HG03432 (cell line): ENCODE data around the gene TSPAN13.
A peak's percentile ranks its signal among the peaks of the same experiment; 100 is the strongest.

Experiments used
- ATAC-seq: cut with Tn5 transposase; IDR thresholded peaks from one replicate; pipeline ENCODE4 v1.9.1; 2021; ENCODE audit warnings: mild to moderate bottlenecking, moderate library complexity; ENCODE audit not compliant: unreplicated experiment

TSPAN13 gene

DNA sequence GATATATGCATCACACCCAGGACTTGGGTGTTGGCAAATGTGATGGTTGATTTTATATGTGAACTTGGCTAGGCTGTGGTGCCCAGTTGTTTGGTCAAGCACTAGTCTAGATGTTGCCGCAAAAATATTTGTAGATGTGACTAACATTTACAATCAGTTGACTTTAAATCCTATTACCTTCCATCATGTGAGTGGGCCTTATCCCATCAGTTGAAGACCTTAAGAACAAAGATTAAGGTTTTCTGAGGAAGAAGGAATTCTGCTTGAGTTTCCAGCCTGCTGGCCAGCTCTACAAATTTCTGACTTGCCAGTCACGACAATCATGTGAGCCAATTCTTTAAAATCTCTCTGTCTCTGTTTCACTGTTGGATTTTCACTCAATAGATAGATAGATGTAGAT, 20.3 kb downstream of the TSPAN13 start:
- no peak for ATAC-seq

DNA sequence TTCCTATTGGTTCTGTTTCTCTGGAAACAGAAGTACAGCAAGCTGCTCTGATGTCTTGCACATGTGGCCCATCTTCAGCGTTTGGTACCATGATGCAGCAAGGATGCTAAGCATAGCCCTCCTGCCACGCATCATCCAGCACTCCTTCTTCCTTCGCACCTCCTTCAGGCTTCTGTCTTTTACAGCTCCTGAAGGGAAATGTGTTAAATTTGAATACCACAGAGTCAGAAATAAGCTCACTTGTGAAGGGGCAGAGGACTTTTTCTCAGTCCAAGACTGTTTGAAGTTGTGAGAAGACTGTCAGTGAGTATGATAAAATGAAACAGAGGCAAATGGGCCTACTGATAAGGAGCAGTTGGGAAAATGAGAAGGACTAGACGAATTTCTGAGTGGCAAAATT, 20.7 kb downstream of the TSPAN13 start:
- ATAC-seq = no peak

GRCh38 chr7:16774986-16775385, 21.4 kb downstream of the TSPAN13 start:
- ATAC-seq = no peak

DNA sequence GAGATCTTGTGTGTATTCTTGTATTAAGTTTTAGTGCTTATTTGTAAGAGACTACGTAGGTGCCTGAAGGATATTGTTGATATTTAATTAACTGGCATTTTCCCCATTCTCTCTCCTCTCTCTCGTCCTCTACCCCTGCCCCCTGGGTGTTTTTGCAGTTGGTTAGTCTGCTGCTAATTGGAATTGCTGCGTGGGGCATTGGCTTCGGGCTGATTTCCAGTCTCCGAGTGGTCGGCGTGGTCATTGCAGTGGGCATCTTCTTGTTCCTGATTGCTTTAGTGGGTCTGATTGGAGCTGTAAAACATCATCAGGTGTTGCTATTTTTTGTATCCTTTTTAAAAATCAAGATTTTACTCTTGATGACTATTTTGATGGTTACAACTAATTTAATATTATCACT, 22.5 kb downstream of the TSPAN13 start:
- no peak for ATAC-seq

- no peak for ATAC-seq
These were observed 24.9 kb downstream of the TSPAN13 start for GRCh38 chr7:16778476-16778875.

DNA sequence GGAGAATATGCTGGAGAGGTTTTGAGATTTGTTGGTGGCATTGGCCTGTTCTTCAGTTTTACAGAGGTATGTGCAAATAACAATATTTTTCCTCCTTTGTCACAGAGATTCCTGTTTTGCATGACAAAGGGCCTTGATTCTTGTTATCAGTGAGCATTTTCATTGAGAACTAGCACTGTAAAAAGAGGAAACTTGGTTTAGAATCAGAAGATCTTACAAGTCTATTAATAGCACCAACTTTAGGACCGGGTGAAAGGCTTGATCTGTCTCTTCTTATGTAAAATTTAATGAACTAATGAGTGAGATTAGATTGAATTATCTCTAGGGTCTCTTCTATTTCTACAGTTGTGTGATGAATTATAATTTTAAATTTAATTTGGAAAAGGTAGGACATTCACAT, 25.5 kb downstream of the TSPAN13 start:
- ATAC-seq = no peak

GRCh38 chr7:16780596-16780995, 27.0 kb downstream of the TSPAN13 start:
- no peak for ATAC-seq

DNA sequence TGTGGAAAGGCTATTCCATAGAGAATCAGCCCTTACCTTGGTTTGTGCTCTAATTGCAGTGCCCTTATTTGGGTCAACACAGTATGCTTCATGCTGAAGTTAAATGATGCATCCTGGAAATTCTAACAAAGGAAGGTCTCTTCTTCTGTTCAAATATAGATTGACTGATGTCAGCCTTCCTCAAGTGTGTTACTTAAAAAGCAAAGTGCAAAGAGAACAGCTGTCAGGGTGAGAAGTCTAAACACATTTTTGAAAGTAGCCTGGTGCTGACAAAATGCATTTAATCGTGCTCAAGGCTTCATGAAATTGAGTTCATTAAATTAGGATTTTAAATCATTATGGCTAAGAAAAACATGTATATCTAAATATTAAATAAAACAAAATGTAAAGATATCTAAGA, 31.8 kb downstream of the TSPAN13 start:
- ATAC-seq = no peak

- ATAC-seq = no peak
These were observed 32.3 kb downstream of the TSPAN13 start for GRCh38 chr7:16785846-16786245.

GRCh38 chr7:16786257-16786656, 32.7 kb downstream of the TSPAN13 start:
- no peak for ATAC-seq

GRCh38 chr7:16787127-16787526, 33.6 kb downstream of the TSPAN13 start:
- ATAC-seq = no peak

GRCh38 chr7:16791071-16791470, 37.5 kb downstream of the TSPAN13 start:
- no peak for ATAC-seq

GRCh38 chr7:16791905-16792698, 38.5 kb downstream of the TSPAN13 start:
- ATAC-seq = no peak

- no peak for ATAC-seq
These were observed 41.4 kb downstream of the TSPAN13 start for GRCh38 chr7:16794986-16795385.

- ATAC-seq = no peak
These were observed 42.1 kb downstream of the TSPAN13 start for GRCh38 chr7:16795624-16796023.

GRCh38 chr7:16801111-16801542, 47.6 kb downstream of the TSPAN13 start:
- ATAC-seq = peak; percentile 77

DNA sequence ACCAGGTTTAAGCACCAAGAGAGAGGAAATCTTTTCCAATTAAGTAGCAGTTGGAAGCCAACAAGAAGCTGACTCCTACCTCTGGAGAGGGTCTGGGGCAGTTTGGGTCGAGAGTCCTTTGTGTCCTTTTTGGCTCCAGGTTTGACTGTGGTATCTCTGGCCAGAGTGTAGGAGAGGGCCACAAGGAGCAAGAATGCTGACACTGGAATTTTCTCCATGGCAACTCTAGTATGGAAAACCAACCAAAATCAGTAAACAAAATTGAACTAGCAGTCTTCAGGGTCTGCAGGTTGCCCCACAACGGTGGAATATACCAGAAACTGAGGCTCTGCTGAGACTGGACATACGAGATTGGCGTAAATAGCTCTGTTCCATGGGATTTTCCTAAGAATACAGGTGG, 48.0 kb downstream of the TSPAN13 start:
- no peak for ATAC-seq

DNA sequence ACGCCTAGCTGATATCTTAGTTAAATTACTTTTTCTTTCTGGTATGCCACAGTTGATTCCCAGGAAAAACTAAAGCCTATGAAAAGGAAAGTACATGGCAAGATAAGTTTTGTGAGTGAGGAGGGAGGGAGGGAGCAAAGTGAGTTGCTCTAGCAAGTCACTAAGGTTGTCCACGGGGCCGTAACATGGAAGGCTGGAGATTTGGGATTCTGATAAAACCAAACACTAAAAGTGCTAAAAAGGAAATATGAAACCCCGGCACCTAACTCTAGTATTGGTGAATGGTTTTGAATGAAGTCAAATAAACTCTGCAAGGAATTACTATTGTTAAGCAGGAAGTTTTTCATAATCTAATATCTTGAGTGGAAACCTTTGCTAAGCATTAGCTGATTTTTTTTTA, 49.6 kb downstream of the TSPAN13 start:
- ATAC-seq = no peak

DNA sequence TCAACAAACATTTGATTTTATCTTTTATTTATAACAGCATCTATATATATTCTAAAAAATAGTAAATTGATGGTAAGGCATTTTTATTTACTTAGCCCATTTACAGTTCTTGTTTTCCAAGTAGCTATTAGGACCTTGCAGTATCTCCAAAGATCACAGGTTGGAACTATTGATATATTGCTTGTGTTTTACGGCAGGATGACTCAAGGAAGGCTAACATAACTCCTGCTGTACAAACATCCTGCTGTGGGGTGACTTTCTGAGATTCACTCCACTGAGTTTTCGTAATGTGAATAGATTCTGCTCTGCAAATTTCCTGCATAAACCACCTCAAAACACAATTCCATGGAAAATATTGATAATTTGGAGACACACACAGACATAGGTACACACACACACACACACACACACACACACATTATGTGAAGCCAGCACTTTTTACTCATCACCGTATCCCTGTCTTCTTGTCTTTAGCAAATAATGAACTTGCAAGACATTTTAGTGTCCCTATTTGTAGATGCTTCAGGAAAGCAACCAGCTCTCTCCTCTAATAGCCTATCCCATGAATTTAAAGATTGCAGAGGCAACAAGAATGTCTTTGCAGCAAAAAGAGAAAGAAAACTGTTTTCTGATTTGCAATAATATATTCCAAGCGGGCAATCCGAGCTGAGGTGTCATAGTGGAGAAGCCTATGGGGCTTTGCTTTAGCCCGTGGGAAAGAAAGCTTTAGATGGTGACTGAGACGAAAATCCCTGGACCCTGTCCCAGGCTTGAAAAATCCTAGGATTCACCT, 50.5 kb downstream of the TSPAN13 start:
- ATAC-seq = no peak

DNA sequence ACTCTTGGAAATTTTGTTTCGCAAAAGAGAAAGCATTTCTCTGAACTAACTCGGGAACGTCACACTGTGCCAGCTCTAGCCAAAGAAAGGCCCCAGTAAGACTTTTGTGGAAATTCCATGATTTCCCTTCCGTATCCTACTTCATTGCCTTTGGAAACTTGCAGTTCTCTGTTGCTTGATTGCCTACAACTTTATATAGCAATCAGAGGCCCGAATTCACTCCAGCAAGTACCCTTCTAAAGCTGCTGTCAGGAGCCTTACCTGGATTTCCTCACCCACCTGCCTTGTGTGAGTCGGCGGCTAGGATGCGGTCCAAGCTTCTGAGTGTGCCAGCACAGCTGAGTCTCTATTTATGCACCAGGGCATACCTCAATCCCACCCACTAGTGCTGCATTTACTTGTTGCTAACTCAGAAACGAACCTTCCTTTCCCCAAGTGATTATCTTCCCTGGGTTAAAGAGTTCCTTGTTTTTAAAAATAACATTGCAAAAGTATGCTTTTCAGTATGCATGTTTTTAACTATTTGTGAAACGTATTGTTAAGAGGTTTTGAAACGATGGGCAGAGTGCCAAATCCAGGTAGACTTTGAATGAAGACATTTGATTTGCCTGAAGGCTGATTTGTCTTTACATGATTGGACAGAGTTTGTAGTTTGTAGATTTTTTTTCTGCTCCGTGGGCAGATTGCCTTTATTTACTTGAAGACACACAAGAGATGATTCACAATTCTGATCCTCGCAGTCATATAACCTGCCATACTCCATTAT, 51.3 kb downstream of the TSPAN13 start, which contains the start of gene AGR2:
Gene AGR2 (minus strand): TSS at position 326 of the 766 bp plus-strand sequence. CDS start 3,203 bp downstream, outside the sequence.
- ATAC-seq = no peak

- ATAC-seq = no peak
These were observed 51.9 kb downstream of the TSPAN13 start for GRCh38 chr7:16805441-16805840.
